ENCODE measurements around the gene KDSR. TPM values are rescaled to one million over a fixed set of nuclear protein-coding genes. Genes with fewer than 3 reads are reported as not detected.
"Not testable (repeated sequence)": the region's sequence is repeated elsewhere in the genome, so short reads cannot be mapped to it uniquely, and the experiment has no call there.

The KDSR gene
- total RNA-seq, 4 donors from 2014 or later, result 44.1 to 62.4 (median 54.8) TPM

DNA sequence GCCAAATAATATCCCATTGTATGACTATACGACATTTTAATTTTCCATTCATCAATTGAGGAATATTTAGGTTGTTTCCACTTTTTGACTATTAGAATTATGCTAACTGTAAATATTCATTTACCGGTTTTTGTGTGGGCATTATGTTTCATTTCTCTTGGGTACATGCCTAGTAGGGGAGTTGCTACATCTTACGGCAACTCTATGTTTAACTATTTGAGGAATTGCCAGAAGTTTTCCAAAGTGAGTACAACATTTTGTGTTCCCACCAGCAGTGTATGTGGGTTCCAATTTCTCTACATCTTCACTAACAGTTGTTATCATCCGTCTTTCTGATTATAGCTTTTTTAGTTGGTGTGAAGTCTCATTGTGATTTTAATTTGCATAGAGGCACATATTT is 1.6 kb upstream of the KDSR start:
- TF ChIP-seq POLR2A (IDR thresholded peaks at IDR 0.05), result no peak
- TF ChIP-seq, protein P1, sequence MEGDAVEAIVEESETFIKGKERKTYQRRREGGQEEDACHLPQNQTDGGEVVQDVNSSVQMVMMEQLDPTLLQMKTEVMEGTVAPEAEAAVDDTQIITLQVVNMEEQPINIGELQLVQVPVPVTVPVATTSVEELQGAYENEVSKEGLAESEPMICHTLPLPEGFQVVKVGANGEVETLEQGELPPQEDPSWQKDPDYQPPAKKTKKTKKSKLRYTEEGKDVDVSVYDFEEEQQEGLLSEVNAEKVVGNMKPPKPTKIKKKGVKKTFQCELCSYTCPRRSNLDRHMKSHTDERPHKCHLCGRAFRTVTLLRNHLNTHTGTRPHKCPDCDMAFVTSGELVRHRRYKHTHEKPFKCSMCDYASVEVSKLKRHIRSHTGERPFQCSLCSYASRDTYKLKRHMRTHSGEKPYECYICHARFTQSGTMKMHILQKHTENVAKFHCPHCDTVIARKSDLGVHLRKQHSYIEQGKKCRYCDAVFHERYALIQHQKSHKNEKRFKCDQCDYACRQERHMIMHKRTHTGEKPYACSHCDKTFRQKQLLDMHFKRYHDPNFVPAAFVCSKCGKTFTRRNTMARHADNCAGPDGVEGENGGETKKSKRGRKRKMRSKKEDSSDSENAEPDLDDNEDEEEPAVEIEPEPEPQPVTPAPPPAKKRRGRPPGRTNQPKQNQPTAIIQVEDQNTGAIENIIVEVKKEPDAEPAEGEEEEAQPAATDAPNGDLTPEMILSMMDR (IDR thresholded peaks at IDR 0.05), result no peak
- TF ChIP-seq EP300 (IDR thresholded peaks at IDR 0.05), result no peak
- Histone ChIP-seq H3K4me3 (no peak overlapping the region), H3K36me3 (peaks cover 0 to 2% (median 0%) of the 10 kb centered on the region in 3 donors), H3K9me3 (no peaks in the 10 kb centered on the region), H3K4me1 (peaks cover 0 to 38% (median 9%) of the 10 kb centered on the region in 4 donors), H3K27me3 (no peaks in the 10 kb centered on the region), H3K27ac (peak overlapping the region in 1 of 4 donors; percentile 98)
- no peak for DNase-seq (ENCODE audit: low spot score in 2 of 2)
- 35 to 51% methylated on average over 4 of the region's 4 CpGs for WGBS, 2 donors

DNA sequence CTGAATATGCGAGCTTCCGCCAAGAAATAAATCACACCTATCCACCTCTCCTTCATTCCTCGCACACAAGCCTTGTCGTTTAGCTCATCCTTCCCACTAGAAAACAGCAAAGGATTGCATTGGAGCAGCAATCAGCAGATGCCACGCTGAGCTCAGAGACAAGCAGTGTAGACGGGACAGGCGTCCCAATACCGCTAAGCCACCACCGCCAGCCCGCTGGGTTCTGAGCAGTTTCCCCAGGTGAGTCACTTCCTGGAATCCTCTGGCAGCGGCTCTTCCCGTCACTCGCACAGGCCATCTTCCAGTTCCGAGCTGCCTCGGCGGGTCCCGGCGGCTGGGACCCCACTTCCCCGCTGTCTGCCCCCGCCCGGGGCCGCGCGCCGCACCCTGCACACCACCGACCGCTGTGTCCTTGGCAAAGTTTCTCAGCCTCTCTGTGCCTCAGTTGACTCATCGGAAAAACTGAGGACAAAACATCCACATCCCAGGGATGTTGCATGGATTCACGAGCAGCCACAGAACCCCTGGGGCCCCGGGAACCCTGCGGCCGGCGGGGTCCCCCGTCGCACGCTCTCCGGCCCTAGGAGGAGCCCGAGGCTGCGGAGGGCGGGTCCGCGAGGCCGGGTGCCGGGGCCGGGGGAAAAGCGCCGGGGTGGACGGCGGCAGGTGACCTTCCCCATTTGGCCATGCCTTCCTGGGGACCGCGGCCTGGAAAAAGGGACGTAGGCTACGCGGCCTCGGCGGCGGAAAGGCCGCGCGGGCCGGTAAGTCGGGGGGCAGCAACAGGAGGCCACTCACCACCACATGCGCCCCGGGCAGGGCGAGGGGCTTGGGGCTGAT is 573 bp downstream of the KDSR start:
- no peaks in the 10 kb centered on the region for H3K27me3 ChIP-seq
- 0 to 2% methylated on average over 28 to 40 of the region's 65 CpGs for WGBS, 2 donors
- peak in 1 of 2 donors; percentile 29 for DNase-seq (ENCODE audit: low spot score in 2 of 2)

DNA sequence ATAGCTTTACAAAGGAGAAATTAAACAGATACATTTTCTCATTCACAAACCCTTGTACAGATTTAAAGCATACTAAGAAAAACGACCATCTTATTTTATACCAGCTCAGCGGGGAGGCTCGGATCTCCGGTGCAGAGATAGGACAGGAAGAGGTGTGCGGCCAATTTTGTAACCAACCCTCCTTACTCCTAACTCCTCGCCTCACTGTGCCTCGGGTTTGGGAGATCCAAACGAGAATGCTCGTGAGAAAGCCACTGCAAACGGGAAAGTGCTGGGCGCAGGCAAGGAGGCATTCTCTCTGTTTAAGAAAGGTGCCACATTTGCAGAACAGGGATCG is 1.2 kb downstream of the KDSR start:
- H3K27me3 ChIP-seq, result no peaks in the 10 kb centered on the region
- 0 to 1% methylated on average over 12 of the region's 12 CpGs for WGBS, 2 donors
- TF ChIP-seq, protein P1 (IDR thresholded peaks at IDR 0.05), result no peak
- TF ChIP-seq EP300 (IDR thresholded peaks at IDR 0.05) (no peak), POLR2A (IDR thresholded peaks at IDR 0.05) (no peak)
- H3K4me1 ChIP-seq, result peaks cover 0 to 38% (median 9%) of the 10 kb centered on the region in 4 donors
- H3K36me3 ChIP-seq, result peaks cover 0 to 20% (median 0%) of the 10 kb centered on the region in 3 donors
- H3K27ac ChIP-seq, result peak overlapping the region; percentile 92 to 98 (median 96)
- DNase-seq (ENCODE audit: low spot score in 2 of 2), result no peak
- H3K9me3 ChIP-seq, result no peaks in the 10 kb centered on the region
- H3K4me3 ChIP-seq, result peak overlapping the region; percentile 60 to 99 (median 93)

More for the DNA sequence above, 573 bp downstream of the KDSR start:
- peaks cover 0 to 16% (median 0%) of the 10 kb centered on the region in 3 donors for H3K36me3 ChIP-seq
- H3K27ac ChIP-seq, result peak overlapping the region; percentile 92 to 98 (median 96)
- no peaks in the 10 kb centered on the region for H3K9me3 ChIP-seq
- peak overlapping the region; percentile 60 to 99 (median 93) for H3K4me3 ChIP-seq
- TF ChIP-seq, protein P1 (IDR thresholded peaks at IDR 0.05), result no peak
- TF ChIP-seq POLR2A (IDR thresholded peaks at IDR 0.05), result no peak
- no peak for TF ChIP-seq EP300 (IDR thresholded peaks at IDR 0.05)
- H3K4me1 ChIP-seq, result peaks cover 0 to 38% (median 9%) of the 10 kb centered on the region in 4 donors

DNA sequence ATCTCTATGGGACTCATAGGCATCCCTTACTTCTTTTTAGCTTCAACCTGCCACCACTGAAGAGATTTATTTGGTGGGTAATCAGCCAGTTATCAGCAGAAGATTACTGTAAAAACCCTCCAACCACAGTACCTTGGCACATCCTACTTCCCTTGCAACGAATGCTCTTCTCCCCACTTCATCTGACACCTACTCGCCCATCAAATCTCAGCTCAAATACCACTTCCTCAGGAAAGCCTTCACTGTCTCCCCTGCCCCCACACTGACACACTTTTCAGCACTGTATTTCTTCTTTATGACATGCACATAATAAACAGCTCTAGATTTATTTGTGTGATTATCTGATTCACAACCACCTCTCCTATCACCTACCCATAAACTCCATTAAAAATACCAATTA is 3.1 kb downstream of the KDSR start:
- Histone ChIP-seq H3K4me3 (no peak overlapping the region), H3K27ac (no peak overlapping the region), H3K4me1 (peaks cover 0 to 35% (median 9%) of the 10 kb centered on the region in 4 donors), H3K36me3 (peaks cover 0 to 37% (median 0%) of the 10 kb centered on the region in 3 donors), H3K27me3 (no peaks in the 10 kb centered on the region), H3K9me3 (no peaks in the 10 kb centered on the region)
- no peak for TF ChIP-seq EP300 (IDR thresholded peaks at IDR 0.05)
- TF ChIP-seq, protein P1 (IDR thresholded peaks at IDR 0.05), result no peak
- WGBS, 2 donors, result 68 to 73% methylated on average over 2 of the region's 2 CpGs
- no peak for DNase-seq (ENCODE audit: low spot score in 2 of 2)

DNA sequence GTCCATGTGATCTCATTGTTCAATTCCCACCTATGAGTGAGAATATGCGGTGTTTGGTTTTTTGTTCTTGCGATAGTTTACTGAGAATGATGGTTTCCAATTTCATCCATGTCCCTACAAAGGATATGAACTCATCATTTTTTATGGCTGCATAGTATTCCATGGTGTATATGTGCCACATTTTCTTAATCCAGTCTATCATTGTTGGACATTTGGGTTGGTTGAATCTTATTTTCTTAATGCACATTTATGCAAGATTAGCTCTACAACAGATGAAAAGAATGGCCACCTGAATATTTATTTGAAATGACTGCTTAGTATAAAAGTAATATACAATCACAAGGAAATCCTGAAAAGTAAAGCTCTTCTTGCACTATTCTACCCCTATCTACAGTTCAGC is 3.6 kb downstream of the KDSR start:
- Histone ChIP-seq H3K4me1 (peaks cover 0 to 30% (median 9%) of the 10 kb centered on the region in 4 donors), H3K36me3 (peaks cover 0 to 41% (median 0%) of the 10 kb centered on the region in 3 donors)
- not testable (repeated sequence) for H3K27ac ChIP-seq; H3K27me3 ChIP-seq; DNase-seq (ENCODE audit: low spot score in 2 of 2); H3K4me3 ChIP-seq; H3K9me3 ChIP-seq
- WGBS, 2 donors, result no CpG with 5 or more reads among the region's 2 CpGs

Data from tibial nerve (tissue), 4 donors.